OCI-LY7 (cell line): Measurements from ENCODE around the gene CSNK1G2. TPM values are rescaled to one million over a fixed set of nuclear protein-coding genes. Genes with fewer than 3 reads are reported as not detected.

ENCODE experiments used
- BruUV-seq: library from RNA; stranded (reverse); fragments of 400-500 nt; replicated peaks from 2 replicates; lab custom pipeline; 2021; lab: Mats Ljungman, UMichigan
- CTCF ChIA-PET: fragments of 300-600 bp; sonication (Branson Sonifier 250); formaldehyde crosslinking; loops from one replicate; lab custom pipeline; 2022; ENCODE audit warnings: antibody characterized with exemption; ENCODE audit not compliant: unreplicated experiment; lab: Charles Lee
- POLR2A ChIA-PET: fragments of 300-600 bp; sonication (Branson Sonifier 250); formaldehyde crosslinking; loops from one replicate; lab custom pipeline; 2022; ENCODE audit warnings: antibody characterized with exemption; lab: Charles Lee
- DNase-seq: peaks from one replicate; pipeline ENCODE4 v3.0.0-alpha.2; 2015; ENCODE audit warnings: low spot score
- H2AFZ ChIP-seq: fragments of 200-600 bp; sonication (generic), shearing (Covaris generic); 2 replicates; pipeline ENCODE4 v1.6.1; 2014; ENCODE audit warnings: mild to moderate bottlenecking, antibody characterized with exemption, low read length, moderate library complexity
- H3K27ac ChIP-seq: fragments of 200-600 bp; sonication (generic); 2 replicates; pipeline ENCODE4 v1.5.1; 2014; ENCODE audit warnings: mixed run types, low read depth, mild to moderate bottlenecking, moderate library complexity, low read length, inconsistent platforms; ENCODE audit not compliant: poor library complexity, severe bottlenecking
- H3K36me3 ChIP-seq: fragments of 200-600 bp; sonication (generic); 2 replicates; pipeline ENCODE4 v1.6.1; 2014; ENCODE audit warnings: mild to moderate bottlenecking, antibody characterized with exemption, low read length, moderate library complexity, mixed read lengths; ENCODE audit not compliant: insufficient read depth
- H3K4me1 ChIP-seq: fragments of 200-600 bp; sonication (generic); 2 replicates; pipeline ENCODE4 v1.5.1; 2014; ENCODE audit warnings: mild to moderate bottlenecking, low read length; ENCODE audit not compliant: insufficient read depth, poor library complexity, severe bottlenecking
- H3K4me2 ChIP-seq: fragments of 200-600 bp; sonication (generic); 2 replicates; pipeline ENCODE4 v1.6.1; 2014; ENCODE audit warnings: mild to moderate bottlenecking, low read length
- H3K4me3 ChIP-seq: fragments of 200-600 bp; sonication (generic); 2 replicates; pipeline ENCODE4 v1.5.1; 2014; ENCODE audit warnings: mild to moderate bottlenecking, low read depth, low read length; ENCODE audit not compliant: poor library complexity, severe bottlenecking
- H3K79me2 ChIP-seq: fragments of 200-600 bp; sonication (generic); 2 replicates; pipeline ENCODE4 v1.6.1; 2016; ENCODE audit warnings: low read depth, mild to moderate bottlenecking, low read length, moderate library complexity, mixed read lengths; ENCODE audit not compliant: insufficient read depth
- H3K9me2 ChIP-seq: fragments of 200-600 bp; sonication (generic); 2 replicates; pipeline ENCODE4 v1.6.1; 2016; ENCODE audit warnings: mild to moderate bottlenecking, low read length, mixed read lengths; ENCODE audit not compliant: insufficient read depth
- H3K9me3 ChIP-seq: fragments of 200-600 bp; sonication (generic); 2 replicates; pipeline ENCODE4 v1.6.1; 2014; ENCODE audit warnings: mild to moderate bottlenecking, mixed run types, low read length, mixed read lengths
- H4K20me1 ChIP-seq: fragments of 200-600 bp; sonication (generic); 2 replicates; pipeline ENCODE4 v1.6.1; 2014; ENCODE audit warnings: mild to moderate bottlenecking, antibody characterized with exemption, low read length, moderate library complexity, mixed read lengths; ENCODE audit not compliant: insufficient read depth
- EZH2phosphoT487 ChIP-seq: fragments of 200-600 bp; sonication (generic); IDR thresholded peaks from 2 replicates; pipeline ENCODE4 v1.6.1; 2018; ENCODE audit warnings: low read depth, borderline replicate concordance, mild to moderate bottlenecking, mixed run types, antibody characterized with exemption, low read length, moderate library complexity, mixed read lengths
- intact Hi-C: fragments of 100-400 bp; cut with micrococcal nuclease; formaldehyde crosslinking; loops from one replicate; pipeline ENCODE4 v1.10.0; 2022; ENCODE audit not compliant: unreplicated experiment
- total RNA-seq, 2 experiments: library from RNA; depleted of rRNA in 1 of 2; stranded (reverse); fragments of >200 nt in 1 of 2; shearing (Covaris generic) in 1 of 2; gene quantifications; 2 replicates each; pipeline ENCODE4 v1.2.3, GENCODE V29; 2014 to 2022
- TF ChIP-seq, protein P1 (sequence below): fragments of 200-600 bp; sonication (generic); conservative IDR thresholded peaks from 2 replicates; pipeline ENCODE4 v1.5.1; 2014; ENCODE audit warnings: mild to moderate bottlenecking, antibody characterized with exemption, low read length, moderate library complexity, mixed read lengths

Gene CSNK1G2
- total RNA-seq, 2 experiments from 2014 or later: 95.9 to 133 TPM

DNA sequence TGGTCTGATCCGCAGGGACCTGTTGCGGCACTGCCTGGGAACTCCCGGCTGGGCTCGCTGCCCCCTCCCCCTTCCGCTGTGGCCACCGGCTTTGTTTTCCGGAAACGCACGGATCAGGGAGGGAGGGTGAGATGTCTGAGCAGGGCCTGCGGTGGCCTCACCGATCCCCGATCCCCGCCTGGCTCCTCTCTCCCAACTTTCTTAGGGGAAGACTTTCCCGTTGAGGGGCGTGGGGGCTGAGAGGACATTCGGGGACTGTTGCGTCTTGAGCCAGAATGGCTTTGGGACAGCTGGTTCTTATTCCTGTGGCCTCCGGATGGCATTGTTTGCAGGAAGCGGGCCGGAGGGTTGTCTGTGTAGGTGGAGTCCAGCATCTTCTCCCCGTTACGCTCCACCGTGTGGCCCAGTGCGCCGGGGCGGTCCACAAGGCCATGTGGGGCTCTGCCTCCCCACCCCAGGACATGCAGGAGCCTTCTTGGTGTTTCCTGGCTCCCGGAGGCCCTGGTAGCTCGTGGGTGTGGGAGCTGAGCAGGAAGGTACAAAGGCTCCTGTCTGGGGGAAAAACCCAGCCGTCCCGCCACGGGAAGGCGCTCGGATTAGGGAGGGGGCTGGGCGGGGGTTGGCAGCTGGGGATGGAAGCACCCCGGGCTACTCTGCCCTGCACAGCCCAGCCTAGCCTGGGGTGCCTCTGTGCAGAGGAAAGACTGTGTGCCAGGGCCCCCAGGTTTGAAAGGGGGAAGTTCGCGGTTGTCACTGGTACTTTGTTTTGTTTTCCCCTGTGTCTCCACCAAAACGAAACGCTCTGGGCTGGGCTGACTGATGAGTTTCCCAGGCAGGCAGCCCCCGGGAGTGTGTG lies 1.3 kb downstream of the CSNK1G2 start:
- ChIA-PET CTCF (interaction anchor here (0.6 kb wide), 2 partner anchors 145 to 1184 kb away, joined by 3 to 4 read pairs; no protein-coding TSS in a partner anchor), POLR2A (interaction anchor here (0.6 kb wide), 1 partner anchor 680 kb away, joined by 3 read pairs; no protein-coding TSS in a partner anchor)
- DNase-seq: peak; percentile 65
- intact Hi-C loops: no loop called here
- no peaks in the 10 kb centered on the region; the same call in 1 of the 2 replicates for H4K20me1 ChIP-seq
- peak overlapping the region; percentile 95 for H3K4me3 ChIP-seq
- H3K79me2 ChIP-seq: peaks cover 55% of the 10 kb centered on the region
- H3K9me3 ChIP-seq: no peaks in the 10 kb centered on the region
- no peak for TF ChIP-seq EZH2phosphoT487
- TF ChIP-seq, protein P1, sequence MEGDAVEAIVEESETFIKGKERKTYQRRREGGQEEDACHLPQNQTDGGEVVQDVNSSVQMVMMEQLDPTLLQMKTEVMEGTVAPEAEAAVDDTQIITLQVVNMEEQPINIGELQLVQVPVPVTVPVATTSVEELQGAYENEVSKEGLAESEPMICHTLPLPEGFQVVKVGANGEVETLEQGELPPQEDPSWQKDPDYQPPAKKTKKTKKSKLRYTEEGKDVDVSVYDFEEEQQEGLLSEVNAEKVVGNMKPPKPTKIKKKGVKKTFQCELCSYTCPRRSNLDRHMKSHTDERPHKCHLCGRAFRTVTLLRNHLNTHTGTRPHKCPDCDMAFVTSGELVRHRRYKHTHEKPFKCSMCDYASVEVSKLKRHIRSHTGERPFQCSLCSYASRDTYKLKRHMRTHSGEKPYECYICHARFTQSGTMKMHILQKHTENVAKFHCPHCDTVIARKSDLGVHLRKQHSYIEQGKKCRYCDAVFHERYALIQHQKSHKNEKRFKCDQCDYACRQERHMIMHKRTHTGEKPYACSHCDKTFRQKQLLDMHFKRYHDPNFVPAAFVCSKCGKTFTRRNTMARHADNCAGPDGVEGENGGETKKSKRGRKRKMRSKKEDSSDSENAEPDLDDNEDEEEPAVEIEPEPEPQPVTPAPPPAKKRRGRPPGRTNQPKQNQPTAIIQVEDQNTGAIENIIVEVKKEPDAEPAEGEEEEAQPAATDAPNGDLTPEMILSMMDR: 0 out of 2 replicates have a peak, but pooled peaks have one; percentile 24
- no TSS peak for BruUV-seq
- H3K9me2 ChIP-seq: no peaks in the 10 kb centered on the region
- peaks cover 28% of the 10 kb centered on the region for H3K4me1 ChIP-seq
- peak overlapping the region; percentile 89 for H3K4me2 ChIP-seq
- peak overlapping the region; percentile 79 for H3K27ac ChIP-seq
- H3K36me3 ChIP-seq: peaks cover 5% of the 10 kb centered on the region; the same call in 1 of the 2 replicates
- H2AFZ ChIP-seq: no peak overlapping the region

DNA sequence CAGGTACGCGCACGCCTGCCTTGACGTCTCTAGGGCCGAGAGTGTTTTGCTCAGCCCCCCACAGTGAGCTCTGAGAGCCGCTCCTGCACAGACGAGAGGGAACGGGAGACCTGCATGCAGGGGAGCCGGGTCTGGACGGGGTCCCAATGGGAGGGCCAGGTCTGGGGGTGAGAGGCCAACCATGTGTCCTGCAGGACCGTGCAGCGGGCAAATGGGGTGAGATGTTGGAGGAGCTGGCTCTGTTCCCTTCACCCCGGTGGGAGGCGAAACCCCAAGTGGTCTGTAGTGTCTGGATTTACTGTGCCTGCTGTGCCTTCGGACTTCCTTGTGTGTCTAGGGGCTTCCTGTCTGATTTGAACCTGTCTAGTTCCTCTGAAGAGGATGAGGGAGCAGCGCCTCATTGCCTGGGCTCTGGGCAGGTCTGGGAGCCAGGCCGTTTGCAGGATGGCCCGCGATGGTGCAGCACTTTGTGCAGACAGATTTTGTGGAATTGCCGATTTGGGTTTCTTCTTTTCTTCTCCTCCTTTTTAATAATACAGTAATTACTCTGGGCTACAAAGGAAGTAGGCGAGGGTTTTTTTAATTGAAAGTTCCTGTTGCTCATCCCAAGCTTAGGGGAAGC lies 2.1 kb downstream of the CSNK1G2 start:
- TF ChIP-seq, protein P1: no peak
- TF ChIP-seq EZH2phosphoT487: no peak
- peaks cover 28% of the 10 kb centered on the region for H3K4me1 ChIP-seq
- no peaks in the 10 kb centered on the region for H3K9me3 ChIP-seq
- peak overlapping the region; percentile 89 for H3K4me2 ChIP-seq
- intact Hi-C loops: no loop called here
- no peak overlapping the region for H2AFZ ChIP-seq
- peak overlapping the region; percentile 79 for H3K27ac ChIP-seq
- no peaks in the 10 kb centered on the region for H3K9me2 ChIP-seq
- peak; percentile 37 for DNase-seq
- peaks cover 5% of the 10 kb centered on the region; the same call in 1 of the 2 replicates for H3K36me3 ChIP-seq
- H3K79me2 ChIP-seq: peaks cover 55% of the 10 kb centered on the region
- no peaks in the 10 kb centered on the region; the same call in 1 of the 2 replicates for H4K20me1 ChIP-seq
- TSS peak; percentile 51 for BruUV-seq
- ChIA-PET POLR2A (no interaction called here), CTCF (no interaction called here)
- H3K4me3 ChIP-seq: peak overlapping the region; percentile 95
